Fibroblast of mammary gland (primary cell): Measurements from ENCODE around the gene AK6.
A peak's percentile ranks its signal among the peaks of the same experiment; 100 is the strongest.
"Not testable (repeated sequence)": the region's sequence is repeated elsewhere in the genome, so short reads cannot be mapped to it uniquely, and the experiment has no call there.

ENCODE experiments used
- DNase-seq: peaks from one replicate; pipeline ENCODE4 v3.0.0-alpha.2; 2010; ENCODE audit warnings: low read depth
- H3K4me3 ChIP-seq: 2 replicates; pipeline ENCODE4 v1.5.1; 2011; ENCODE audit warnings: low read depth, mild to moderate bottlenecking, low read length, moderate library complexity; ENCODE audit not compliant: control insufficient read depth
- CTCF ChIP-seq: conservative IDR thresholded peaks from 2 replicates; pipeline ENCODE4 v1.5.1; 2011; ENCODE audit warnings: low read depth, low read length, inconsistent platforms; ENCODE audit not compliant: control insufficient read depth, insufficient read depth

AK6 gene

GRCh38 chr5:69404659-69405330, 35.5 kb upstream of the AK6 start:
- no peak for TF ChIP-seq CTCF
- H3K4me3 ChIP-seq: no peak overlapping the region
- no peak for DNase-seq

GRCh38 chr5:69378376-69378775, 9.1 kb upstream of the AK6 start:
- no peak for DNase-seq
- no peak for TF ChIP-seq CTCF
- no peak overlapping the region for H3K4me3 ChIP-seq

GRCh38 chr5:69374911-69375446, 5.7 kb upstream of the AK6 start:
- TF ChIP-seq CTCF: no peak
- DNase-seq: no peak
- no peak overlapping the region for H3K4me3 ChIP-seq

GRCh38 chr5:69372394-69372793, 3.1 kb upstream of the AK6 start:
- no peak for DNase-seq
- H3K4me3 ChIP-seq: no peak overlapping the region
- TF ChIP-seq CTCF: no peak

GRCh38 chr5:69370335-69370734, 1.0 kb upstream of the AK6 start:
- H3K4me3 ChIP-seq: peak overlapping the region; percentile 84
- not testable (repeated sequence) for DNase-seq

GRCh38 chr5:69368458-69369339, 621 bp downstream of the AK6 start:
- peak overlapping the region; percentile 84 for H3K4me3 ChIP-seq
- peak; percentile 56 for DNase-seq
- TF ChIP-seq CTCF: no peak

- H3K4me3 ChIP-seq: peak overlapping the region; percentile 84
- TF ChIP-seq CTCF: peak; percentile 19
- no peak for DNase-seq
These were observed 1.5 kb downstream of the AK6 start for GRCh38 chr5:69367697-69368279.
